Measurements from ENCODE around the gene ETS2.
"Not testable (repeated sequence)": the region's sequence is repeated elsewhere in the genome, so short reads cannot be mapped to it uniquely, and the experiment has no call there.

The ETS2 gene

GRCh38 chr21:38839328-38840286 lies 33.9 kb downstream of the ETS2 start:
- DNase-seq (ENCODE audit: low spot score) = no peak

- no peak for DNase-seq (ENCODE audit: low spot score)
These were observed 34.9 kb downstream of the ETS2 start for GRCh38 chr21:38840456-38841300.

GRCh38 chr21:38841472-38841871 lies 35.7 kb downstream of the ETS2 start:
- no peak for DNase-seq (ENCODE audit: low spot score)

- DNase-seq (ENCODE audit: low spot score) = no peak
These were observed 36.4 kb downstream of the ETS2 start for GRCh38 chr21:38842079-38842478.

GRCh38 chr21:38843379-38843778 lies 37.6 kb downstream of the ETS2 start:
- DNase-seq (ENCODE audit: low spot score) = no peak

- DNase-seq (ENCODE audit: low spot score) = no peak
These were observed 38.2 kb downstream of the ETS2 start for GRCh38 chr21:38843806-38844503.

- DNase-seq (ENCODE audit: low spot score) = not testable (repeated sequence)
These were observed 39.6 kb downstream of the ETS2 start for GRCh38 chr21:38845374-38845773.

GRCh38 chr21:38847556-38847955 lies 41.8 kb downstream of the ETS2 start:
- DNase-seq (ENCODE audit: low spot score) = no peak

GRCh38 chr21:38848187-38848609 lies 42.5 kb downstream of the ETS2 start:
- no peak for DNase-seq (ENCODE audit: low spot score)

GRCh38 chr21:38849776-38850175 lies 44.0 kb downstream of the ETS2 start:
- DNase-seq (ENCODE audit: low spot score) = no peak

GRCh38 chr21:38850277-38850951 lies 44.7 kb downstream of the ETS2 start:
- no peak for DNase-seq (ENCODE audit: low spot score)

GRCh38 chr21:38851101-38851500 lies 45.4 kb downstream of the ETS2 start:
- DNase-seq (ENCODE audit: low spot score) = no peak

- DNase-seq (ENCODE audit: low spot score) = no peak
These were observed 46.5 kb downstream of the ETS2 start for GRCh38 chr21:38852278-38852677.

GRCh38 chr21:38852708-38853107 lies 47.0 kb downstream of the ETS2 start:
- no peak for DNase-seq (ENCODE audit: low spot score)

- no peak for DNase-seq (ENCODE audit: low spot score)
These were observed 47.7 kb downstream of the ETS2 start for GRCh38 chr21:38853421-38853919.

GRCh38 chr21:38857152-38857825 lies 51.6 kb downstream of the ETS2 start:
- no peak for DNase-seq (ENCODE audit: low spot score)

GRCh38 chr21:38858026-38858811 lies 52.5 kb downstream of the ETS2 start:
- no peak for DNase-seq (ENCODE audit: low spot score)

GRCh38 chr21:38858812-38859205 lies 53.1 kb downstream of the ETS2 start:
- no peak for DNase-seq (ENCODE audit: low spot score)

- no peak for DNase-seq (ENCODE audit: low spot score)
These were observed 54.1 kb downstream of the ETS2 start for GRCh38 chr21:38859852-38860251.

GRCh38 chr21:38861056-38861455 lies 55.3 kb downstream of the ETS2 start:
- no peak for DNase-seq (ENCODE audit: low spot score)

Measured in CD4-positive, alpha-beta T cell treated with Interleukin-6 at 100 ng/mL for 8 hours (primary cell).